Lower leg skin (tissue), 4 donors: Measurements from ENCODE around the gene APBA2. TPM values are rescaled to one million over a fixed set of nuclear protein-coding genes. Genes with fewer than 3 reads are reported as not detected.

Experiments
- DNase-seq, 2 donors: peaks; one replicate each; pipeline ENCODE4 v3.0.0-alpha.2; 2019; ENCODE audit warnings: low spot score in 2 of 2
- H3K4me3 ChIP-seq: fragments of 200-600 bp; sonication (generic); 2 replicates; pipeline ENCODE4 v1.5.1; 2017; ENCODE audit warnings: mild to moderate bottlenecking, low read depth; ENCODE audit not compliant: poor library complexity, severe bottlenecking
- POLR2A ChIP-seq, 2 donors: fragments of 450-650 bp; IDR thresholded peaks; one replicate each; pipeline ENCODE4 v1.6.1; 2016 to 2017; ENCODE audit warnings: antibody characterized with exemption in 2 of 2, mild to moderate bottlenecking in 1 of 2, moderate library complexity in 1 of 2
- WGBS, 2 donors: methylation state at CpG; one replicate each; pipeline ENCODE4 v1.1.5; 2018; 5-methylcytosine and 5-hydroxymethylcytosine counted together
- intact Hi-C: fragments of 100-400 bp; cut with DNase I; formaldehyde crosslinking; loops from one replicate; pipeline ENCODE4 v1.15.0; 2023; ENCODE audit warnings: low total_unique reads
- total RNA-seq, 4 donors: library from RNA; depleted of rRNA; stranded (reverse); fragments of >200 nt; gene quantifications; one replicate each; pipeline ENCODE4 v1.1.0, GENCODE V29; 2016
- TF ChIP-seq, protein P1 (sequence below), 3 donors: fragments of 450-650 bp; IDR thresholded peaks; one replicate each; pipeline ENCODE4 v1.5.1; 2016; ENCODE audit warnings: antibody characterized with exemption in 3 of 3, mild to moderate bottlenecking in 3 of 3, moderate library complexity in 2 of 3

The APBA2 gene
- total RNA-seq, 4 donors from 2014 or later, result 0.80 to 1.9 (median 1.6) TPM

- intact Hi-C loops, result no loop called here
- no peak overlapping the region for H3K4me3 ChIP-seq
- no peak for DNase-seq
- WGBS, 2 donors, result 58 to 92% methylated on average over 7 to 8 of the region's 8 CpGs
- TF ChIP-seq POLR2A (IDR thresholded peaks at IDR 0.05), result no peak
- TF ChIP-seq, protein P1, sequence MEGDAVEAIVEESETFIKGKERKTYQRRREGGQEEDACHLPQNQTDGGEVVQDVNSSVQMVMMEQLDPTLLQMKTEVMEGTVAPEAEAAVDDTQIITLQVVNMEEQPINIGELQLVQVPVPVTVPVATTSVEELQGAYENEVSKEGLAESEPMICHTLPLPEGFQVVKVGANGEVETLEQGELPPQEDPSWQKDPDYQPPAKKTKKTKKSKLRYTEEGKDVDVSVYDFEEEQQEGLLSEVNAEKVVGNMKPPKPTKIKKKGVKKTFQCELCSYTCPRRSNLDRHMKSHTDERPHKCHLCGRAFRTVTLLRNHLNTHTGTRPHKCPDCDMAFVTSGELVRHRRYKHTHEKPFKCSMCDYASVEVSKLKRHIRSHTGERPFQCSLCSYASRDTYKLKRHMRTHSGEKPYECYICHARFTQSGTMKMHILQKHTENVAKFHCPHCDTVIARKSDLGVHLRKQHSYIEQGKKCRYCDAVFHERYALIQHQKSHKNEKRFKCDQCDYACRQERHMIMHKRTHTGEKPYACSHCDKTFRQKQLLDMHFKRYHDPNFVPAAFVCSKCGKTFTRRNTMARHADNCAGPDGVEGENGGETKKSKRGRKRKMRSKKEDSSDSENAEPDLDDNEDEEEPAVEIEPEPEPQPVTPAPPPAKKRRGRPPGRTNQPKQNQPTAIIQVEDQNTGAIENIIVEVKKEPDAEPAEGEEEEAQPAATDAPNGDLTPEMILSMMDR (IDR thresholded peaks at IDR 0.05), result no peak
Observed at GRCh38 chr15:29119847-29120246, 234.1 kb downstream of the APBA2 start.

DNA sequence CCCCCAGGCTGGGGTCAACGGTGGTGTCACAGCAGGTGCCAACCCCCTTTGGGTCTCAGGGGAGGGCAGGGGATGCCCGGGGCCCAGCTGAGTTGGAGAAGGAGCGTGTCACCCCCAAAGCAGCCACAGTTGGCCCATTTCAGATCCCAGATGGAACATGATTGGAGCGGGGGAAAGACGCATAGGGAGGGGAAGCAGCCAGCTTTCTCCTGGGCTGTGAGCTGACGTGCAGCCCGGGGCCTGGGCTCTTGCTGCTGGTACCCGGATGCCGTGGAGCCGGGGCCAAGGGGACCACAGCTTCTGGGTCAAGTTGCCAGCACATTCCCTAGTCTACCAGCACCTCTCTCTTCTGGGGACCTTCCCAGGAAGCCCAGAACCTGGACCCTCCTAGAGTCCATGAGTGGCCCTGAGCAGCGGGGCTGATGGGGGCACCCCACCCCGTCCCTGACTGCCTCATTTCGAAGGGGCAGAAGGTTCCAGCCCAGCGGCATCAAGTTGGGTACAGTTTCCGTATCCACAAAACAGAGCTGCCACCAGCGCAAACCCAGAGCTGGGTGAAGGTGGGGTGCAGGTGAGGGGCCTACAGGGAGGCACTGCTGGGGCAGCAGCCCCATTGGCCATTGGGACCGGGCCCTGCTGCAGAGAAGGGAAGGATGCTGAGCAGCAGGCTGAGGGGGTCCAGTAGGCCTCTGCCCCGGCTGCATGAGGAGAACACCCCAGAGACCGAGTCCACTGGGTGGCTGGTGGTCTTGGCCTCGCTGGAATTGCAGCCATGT is 235.0 kb downstream of the APBA2 start:
- intact Hi-C loops, result no loop called here
- 79 to 83% methylated on average over 17 to 19 of the region's 20 CpGs for WGBS, 2 donors
- no peak overlapping the region for H3K4me3 ChIP-seq
- no peak for TF ChIP-seq POLR2A (IDR thresholded peaks at IDR 0.05)
- TF ChIP-seq, protein P1 (IDR thresholded peaks at IDR 0.05), result no peak
- no peak for DNase-seq

- no peak for TF ChIP-seq POLR2A (IDR thresholded peaks at IDR 0.05)
- TF ChIP-seq, protein P1 (IDR thresholded peaks at IDR 0.05), result no peak
- WGBS, 2 donors, result 81 to 94% methylated on average over 7 of the region's 7 CpGs
- DNase-seq, result no peak
- intact Hi-C loops, result no loop called here
- no peak overlapping the region for H3K4me3 ChIP-seq
Observed at GRCh38 chr15:29121369-29121656, 235.5 kb downstream of the APBA2 start.

GRCh38 chr15:29121907-29122306 is 236.1 kb downstream of the APBA2 start:
- intact Hi-C loops, result no loop called here
- WGBS, 2 donors, result 83 to 85% methylated on average over 6 to 9 of the region's 9 CpGs
- DNase-seq, result no peak

GRCh38 chr15:29122506-29122905 is 236.7 kb downstream of the APBA2 start:
- WGBS, 2 donors, result 81 to 82% methylated on average over 12 of the region's 12 CpGs
- intact Hi-C loops, result no loop called here
- TF ChIP-seq, protein P1 (IDR thresholded peaks at IDR 0.05), result no peak
- TF ChIP-seq POLR2A (IDR thresholded peaks at IDR 0.05), result no peak
- no peak for DNase-seq
- no peak overlapping the region for H3K4me3 ChIP-seq

More at GRCh38 chr15:29121907-29122306, 236.1 kb downstream of the APBA2 start:
- H3K4me3 ChIP-seq, result no peak overlapping the region
- no peak for TF ChIP-seq POLR2A (IDR thresholded peaks at IDR 0.05)
- TF ChIP-seq, protein P1 (IDR thresholded peaks at IDR 0.05), result no peak

- WGBS, 2 donors, result 91 to 92% methylated on average over 18 of the region's 18 CpGs
Observed at GRCh38 chr15:29123171-29123570, 237.4 kb downstream of the APBA2 start.

More at GRCh38 chr15:29123171-29123570, 237.4 kb downstream of the APBA2 start:
- no peak overlapping the region for H3K4me3 ChIP-seq
- DNase-seq, result no peak
- intact Hi-C loops, result no loop called here
- no peak for TF ChIP-seq POLR2A (IDR thresholded peaks at IDR 0.05)
- TF ChIP-seq, protein P1 (IDR thresholded peaks at IDR 0.05), result no peak
